GM11168 (cell line): Measurements from ENCODE around the gene DDX24.
"Not testable (repeated sequence)": the region's sequence is repeated elsewhere in the genome, so short reads cannot be mapped to it uniquely, and the experiment has no call there.

Source experiments
- in situ Hi-C: fragments of 300-500 bp; cut with MboI; formaldehyde crosslinking; loops from one replicate; pipeline ENCODE4 v1.12.0; 2022; ENCODE audit warnings: low sequenced_read_pairs; ENCODE audit not compliant: unreplicated experiment

DDX24 gene

DNA sequence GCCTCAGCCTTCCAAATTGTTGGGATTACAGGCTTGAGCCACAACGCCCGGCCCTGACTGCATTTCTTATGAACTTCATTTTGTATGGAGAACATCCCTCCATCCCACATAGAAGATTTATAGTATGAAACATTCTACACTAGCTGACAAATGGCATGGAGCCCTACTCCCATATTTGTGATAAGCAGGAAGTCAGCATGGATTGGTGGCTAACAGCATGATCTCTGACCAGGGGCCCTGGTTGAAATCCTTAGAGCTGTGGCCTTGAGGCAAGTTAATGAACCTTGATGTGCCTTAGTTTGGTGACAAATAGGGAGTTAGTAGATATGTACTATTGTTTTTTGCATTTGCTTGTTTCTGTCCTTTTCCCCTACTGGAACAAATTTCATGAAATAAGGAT is 12.4 kb upstream of the DDX24 start:
- in situ Hi-C loops: no loop called here

- in situ Hi-C loops: no loop called here
Observed at GRCh38 chr14:94089479-94089878, 8.5 kb upstream of the DDX24 start.

DNA sequence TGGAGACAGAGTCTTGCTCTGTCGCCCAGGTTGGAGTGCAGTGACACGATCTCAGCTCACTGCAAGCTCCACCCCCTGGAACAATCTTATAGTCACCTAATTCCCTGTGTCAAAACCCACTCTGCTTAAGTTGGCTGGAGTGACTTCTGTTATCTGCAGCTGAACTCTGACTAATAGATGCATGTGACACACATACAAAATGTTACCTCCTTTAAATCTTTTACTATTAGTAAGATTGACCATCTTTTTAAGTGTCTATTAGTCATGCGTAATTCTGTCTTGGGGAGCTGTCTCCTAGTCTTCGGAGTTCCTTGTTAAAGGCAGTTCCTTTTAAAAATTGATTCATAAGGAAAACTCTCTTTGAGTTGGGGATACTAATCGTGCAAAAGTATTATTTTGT is 7.5 kb upstream of the DDX24 start:
- in situ Hi-C loops: no loop called here

GRCh38 chr14:94087891-94088290 is 6.9 kb upstream of the DDX24 start:
- in situ Hi-C loops: no loop called here

DNA sequence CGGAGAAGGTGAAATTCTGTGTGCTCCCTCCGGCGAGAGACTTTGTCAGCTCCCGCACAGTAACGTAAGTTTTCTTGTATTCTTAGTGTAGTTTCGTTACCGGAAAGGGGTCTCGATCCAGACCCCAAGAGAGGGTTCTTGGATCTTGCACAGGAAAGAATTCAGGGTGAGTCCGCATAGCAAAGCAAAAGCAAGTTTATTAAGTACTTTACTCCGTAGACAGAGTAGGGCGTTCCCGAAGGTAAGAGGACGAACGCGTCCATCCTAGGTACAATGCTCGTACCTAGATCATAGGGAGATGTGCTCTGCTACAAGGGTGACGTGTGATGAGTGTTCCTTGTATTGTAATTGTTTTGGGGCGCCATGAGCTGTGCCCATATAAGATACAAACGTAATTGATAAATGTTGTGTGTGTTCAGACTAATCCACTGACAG is 401 bp upstream of the DDX24 start:
- in situ Hi-C loops: no loop called here

- in situ Hi-C loops: no loop called here
Observed at GRCh38 chr14:94079891-94080620, 946 bp downstream of the DDX24 start.

GRCh38 chr14:94077823-94078222 is 3.2 kb downstream of the DDX24 start:
- in situ Hi-C loops: no loop called here

DNA sequence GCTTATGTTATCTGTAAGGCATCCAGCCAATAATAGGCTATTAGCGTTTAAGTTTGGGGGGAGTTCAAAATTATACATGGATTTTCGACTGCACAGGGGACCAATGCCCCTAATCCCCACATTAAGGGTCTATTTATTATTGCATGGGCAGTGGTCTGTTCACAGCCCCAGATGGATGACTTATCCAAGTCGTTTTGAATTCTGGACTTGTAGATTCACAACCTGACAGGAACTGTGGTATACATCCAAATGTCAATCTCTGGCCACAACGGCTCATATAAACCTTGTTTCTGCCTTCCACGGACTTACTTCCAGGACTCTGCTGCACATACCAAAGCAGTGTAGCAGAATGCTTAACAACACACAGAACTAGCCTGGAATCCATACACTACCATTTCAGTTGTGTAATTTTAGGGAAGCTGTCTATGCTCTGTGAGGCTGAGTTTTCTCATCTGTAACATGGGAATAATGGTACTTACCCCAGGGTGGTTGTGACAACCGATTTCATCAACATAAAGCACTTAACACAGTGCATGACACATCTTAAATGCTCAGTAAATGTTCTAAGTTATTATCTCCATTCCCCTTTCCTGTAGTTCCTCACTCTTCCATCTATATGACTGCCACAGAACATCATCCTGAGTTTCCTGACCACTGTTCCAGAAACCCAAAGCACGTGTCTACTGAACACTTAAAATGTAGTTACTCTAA is 3.7 kb downstream of the DDX24 start:
- in situ Hi-C loops: no loop called here

DNA sequence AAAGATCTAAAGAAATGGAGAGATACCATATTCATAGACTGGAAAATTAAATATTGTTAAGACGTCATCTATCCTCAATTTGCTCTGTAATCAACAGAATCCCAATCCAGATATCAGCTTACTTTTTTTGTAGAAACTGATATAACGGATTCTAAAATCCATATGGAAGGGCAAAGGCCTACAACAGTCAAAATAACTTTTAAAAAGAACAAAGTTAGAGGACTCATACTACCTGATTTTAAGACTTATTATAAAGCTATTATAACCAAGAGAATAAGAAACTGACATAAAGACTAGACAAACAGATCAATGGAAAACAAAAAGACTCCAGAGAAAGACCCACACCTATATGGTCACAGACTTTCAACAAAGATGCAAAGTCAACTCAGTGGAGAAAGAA is 6.0 kb downstream of the DDX24 start:
- in situ Hi-C loops: no loop called here

- in situ Hi-C loops: no loop called here
Observed at GRCh38 chr14:94074534-94074933, 6.5 kb downstream of the DDX24 start.

- in situ Hi-C loops: not testable (repeated sequence)
Observed at GRCh38 chr14:94072076-94072475, 8.9 kb downstream of the DDX24 start.

DNA sequence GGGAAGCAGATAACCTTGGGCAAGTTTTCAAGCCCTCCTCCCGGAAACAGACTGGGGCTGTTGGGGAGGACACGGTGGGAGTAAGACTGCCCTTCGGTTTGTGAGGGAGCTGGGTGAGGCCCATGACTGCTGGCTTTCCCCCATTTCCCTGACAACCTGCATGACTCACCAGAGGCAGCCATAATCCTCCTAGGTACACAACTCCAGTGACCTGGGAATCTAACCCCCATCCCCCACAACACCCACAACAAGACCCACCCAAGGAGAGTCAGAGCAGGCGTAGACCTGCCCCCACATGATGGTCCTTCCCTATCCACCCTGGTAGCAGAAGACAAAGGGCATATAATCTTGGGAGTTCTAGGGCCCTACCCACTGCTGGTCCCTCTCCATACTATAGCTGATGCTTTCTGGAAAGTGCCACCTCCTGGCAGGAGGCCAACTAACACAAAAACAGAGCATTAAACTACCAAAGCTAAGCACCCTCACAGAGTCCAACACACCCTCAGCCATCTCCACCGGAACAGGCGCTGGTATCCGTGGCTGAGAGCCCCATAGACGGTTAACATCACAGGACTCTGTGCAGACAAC is 14.8 kb downstream of the DDX24 start:
- in situ Hi-C loops: no loop called here

- in situ Hi-C loops: no loop called here
Observed at GRCh38 chr14:94062344-94062940, 18.6 kb downstream of the DDX24 start.

DNA sequence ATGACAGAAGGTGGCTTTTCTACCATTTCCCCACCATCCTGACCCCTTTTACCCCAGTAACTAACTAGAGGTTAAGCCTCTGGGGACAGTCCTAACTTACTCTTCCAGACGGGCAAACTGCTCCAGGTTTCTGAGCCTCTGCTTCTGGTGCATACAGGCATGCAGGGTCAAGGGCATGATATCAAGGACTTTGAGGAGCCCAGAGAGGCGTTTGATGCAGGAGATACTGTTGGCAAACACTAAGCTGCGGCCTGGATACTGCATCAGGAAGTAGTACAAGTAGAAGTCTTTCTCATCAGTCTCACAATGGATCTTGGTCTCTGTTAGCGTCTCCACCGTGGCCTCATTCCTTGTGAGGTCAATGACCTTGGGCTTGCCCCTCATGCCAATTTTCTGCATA is 21.0 kb downstream of the DDX24 start:
- in situ Hi-C loops: loop anchor here (10.0 kb wide), 1 partner anchor 65 kb away; the partner anchor contains the start of gene IFI27L2

DNA sequence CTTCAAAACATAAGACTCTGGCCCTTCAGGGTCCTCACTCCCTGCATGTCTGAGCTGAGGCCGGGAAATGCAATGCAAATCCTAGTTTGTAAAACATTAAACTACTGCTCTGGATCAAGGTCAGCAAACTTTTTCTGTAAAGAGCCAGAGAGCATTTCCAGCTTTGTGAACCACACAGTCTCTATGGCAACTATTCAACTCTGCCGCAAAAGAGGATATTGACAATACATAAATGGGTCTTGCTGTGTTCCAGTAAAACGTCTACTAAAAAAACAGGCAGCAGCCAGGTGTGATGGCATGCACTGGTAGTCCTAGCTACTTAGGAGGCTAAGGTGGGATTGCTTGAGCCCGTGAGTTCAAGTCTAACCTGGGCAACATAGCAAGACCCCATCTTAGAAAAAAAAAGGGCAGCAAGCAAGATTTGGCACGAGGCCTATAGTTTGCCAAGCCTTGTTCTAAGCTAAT is 22.3 kb downstream of the DDX24 start:
- in situ Hi-C loops: loop anchor here (10.0 kb wide), 1 partner anchor 66 kb away; the partner anchor contains the start of gene IFI27L2

GRCh38 chr14:94058128-94058673 is 22.8 kb downstream of the DDX24 start:
- in situ Hi-C loops: loop anchor here (10.0 kb wide), 1 partner anchor 67 kb away; the partner anchor contains the start of gene IFI27L2

GRCh38 chr14:94056579-94057308 is 24.3 kb downstream of the DDX24 start:
- in situ Hi-C loops: loop anchor here (10.0 kb wide), 1 partner anchor 68 kb away; the partner anchor contains the start of gene IFI27L2

DNA sequence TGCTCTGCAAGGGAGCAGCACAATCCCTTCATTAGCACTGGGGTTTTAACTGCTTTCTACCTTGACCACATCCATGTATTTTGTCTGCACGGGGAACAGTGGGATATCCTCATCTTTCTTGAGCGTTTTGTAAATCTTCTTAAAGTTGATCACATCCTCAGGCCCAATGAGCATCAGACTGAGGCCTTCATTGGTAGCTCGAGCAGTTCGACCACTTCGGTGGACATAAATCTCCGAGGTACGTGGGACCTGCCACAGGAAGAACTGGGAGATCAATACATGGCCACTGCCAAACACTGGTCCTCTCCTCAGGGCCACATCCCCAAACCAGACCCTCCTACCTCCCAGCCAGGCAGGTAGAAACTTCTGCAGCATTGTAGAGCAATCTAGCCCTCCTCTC is 26.1 kb downstream of the DDX24 start:
- in situ Hi-C loops: loop anchor here (10.0 kb wide), 1 partner anchor 70 kb away; the partner anchor contains the start of gene IFI27L2

DNA sequence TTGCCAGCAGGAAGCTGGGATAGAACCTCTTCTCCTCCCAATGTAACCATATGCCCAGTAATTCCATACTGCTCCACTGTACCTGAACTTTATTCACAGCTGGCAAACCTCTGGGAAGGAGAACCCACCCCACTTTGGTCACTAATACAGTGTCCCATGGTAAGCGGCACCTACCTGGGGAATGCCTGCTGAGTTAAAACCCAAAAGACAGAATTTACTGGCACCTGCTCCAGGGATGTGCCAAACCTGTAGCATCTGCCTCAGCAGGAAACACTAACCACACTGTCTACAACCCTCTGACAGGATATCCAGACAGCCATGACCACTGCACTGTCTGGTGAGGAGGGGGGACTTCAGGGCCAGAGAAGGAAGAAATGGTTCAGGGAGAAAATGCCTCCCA is 26.6 kb downstream of the DDX24 start:
- in situ Hi-C loops: loop anchor here (10.0 kb wide), 1 partner anchor 70 kb away; the partner anchor contains the start of gene IFI27L2
